RWPE1 (cell line): Measurements from ENCODE around the gene FZD2.
A peak's percentile ranks its signal among the peaks of the same experiment; 100 is the strongest.

Experiments used
- CTCF ChIA-PET: fragments of 350-600 bp; sonication (Branson Sonifier 250); formaldehyde crosslinking; extraction: SDS; loops from one replicate; lab custom pipeline; 2021; lab: Yijun Ruan, JAX
- POLR2A ChIA-PET: fragments of 400-600 bp; formaldehyde crosslinking; extraction: SDS; loops from one replicate; lab custom pipeline; 2020; ENCODE audit warnings: antibody characterized with exemption; ENCODE audit not compliant: low non-redundant PET; lab: Yijun Ruan, JAX
- DNase-seq: peaks from one replicate; pipeline ENCODE4 v3.0.0; 2012; ENCODE audit warnings: low spot score
- H3K27ac ChIP-seq: fragments of 450-650 bp; 2 replicates; pipeline ENCODE4 v1.5.1; 2017
- TF ChIP-seq, protein P1 (sequence below): fragments of 450-650 bp; conservative IDR thresholded peaks from 2 replicates; pipeline ENCODE4 v1.5.1; 2017; ENCODE audit warnings: low read depth, mild to moderate bottlenecking

Gene FZD2

DNA sequence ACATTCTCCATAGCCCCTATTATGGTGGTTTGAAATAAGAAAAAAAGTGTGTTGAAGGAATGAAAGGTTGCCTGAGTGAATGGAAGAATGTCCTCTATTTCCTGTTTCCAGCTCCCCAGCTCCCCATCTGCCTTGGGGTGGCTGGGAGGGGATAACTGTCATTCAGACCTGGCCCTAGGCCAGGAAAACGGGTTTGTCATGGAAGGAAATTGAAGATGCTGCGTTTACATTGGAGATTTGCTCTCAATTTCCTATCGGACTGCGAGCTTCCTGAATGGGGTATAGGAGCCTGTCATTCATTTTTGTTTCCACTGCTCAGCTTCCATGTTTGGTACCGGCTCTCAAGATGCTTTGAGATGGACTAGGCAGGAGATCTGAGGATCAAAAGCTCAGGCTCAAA, 2.2 kb upstream of the FZD2 start:
- no peak for DNase-seq
- TF ChIP-seq, protein P1, sequence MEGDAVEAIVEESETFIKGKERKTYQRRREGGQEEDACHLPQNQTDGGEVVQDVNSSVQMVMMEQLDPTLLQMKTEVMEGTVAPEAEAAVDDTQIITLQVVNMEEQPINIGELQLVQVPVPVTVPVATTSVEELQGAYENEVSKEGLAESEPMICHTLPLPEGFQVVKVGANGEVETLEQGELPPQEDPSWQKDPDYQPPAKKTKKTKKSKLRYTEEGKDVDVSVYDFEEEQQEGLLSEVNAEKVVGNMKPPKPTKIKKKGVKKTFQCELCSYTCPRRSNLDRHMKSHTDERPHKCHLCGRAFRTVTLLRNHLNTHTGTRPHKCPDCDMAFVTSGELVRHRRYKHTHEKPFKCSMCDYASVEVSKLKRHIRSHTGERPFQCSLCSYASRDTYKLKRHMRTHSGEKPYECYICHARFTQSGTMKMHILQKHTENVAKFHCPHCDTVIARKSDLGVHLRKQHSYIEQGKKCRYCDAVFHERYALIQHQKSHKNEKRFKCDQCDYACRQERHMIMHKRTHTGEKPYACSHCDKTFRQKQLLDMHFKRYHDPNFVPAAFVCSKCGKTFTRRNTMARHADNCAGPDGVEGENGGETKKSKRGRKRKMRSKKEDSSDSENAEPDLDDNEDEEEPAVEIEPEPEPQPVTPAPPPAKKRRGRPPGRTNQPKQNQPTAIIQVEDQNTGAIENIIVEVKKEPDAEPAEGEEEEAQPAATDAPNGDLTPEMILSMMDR: no peak
- ChIA-PET CTCF (interaction anchor here (0.7 kb wide), 1 partner anchor 710 kb away, joined by 3 read pairs; no protein-coding TSS in a partner anchor), POLR2A (interaction anchor here (0.6 kb wide), 1 partner anchor 150 kb away, joined by 5 read pairs; no protein-coding TSS in a partner anchor)
- no peak overlapping the region for H3K27ac ChIP-seq

DNA sequence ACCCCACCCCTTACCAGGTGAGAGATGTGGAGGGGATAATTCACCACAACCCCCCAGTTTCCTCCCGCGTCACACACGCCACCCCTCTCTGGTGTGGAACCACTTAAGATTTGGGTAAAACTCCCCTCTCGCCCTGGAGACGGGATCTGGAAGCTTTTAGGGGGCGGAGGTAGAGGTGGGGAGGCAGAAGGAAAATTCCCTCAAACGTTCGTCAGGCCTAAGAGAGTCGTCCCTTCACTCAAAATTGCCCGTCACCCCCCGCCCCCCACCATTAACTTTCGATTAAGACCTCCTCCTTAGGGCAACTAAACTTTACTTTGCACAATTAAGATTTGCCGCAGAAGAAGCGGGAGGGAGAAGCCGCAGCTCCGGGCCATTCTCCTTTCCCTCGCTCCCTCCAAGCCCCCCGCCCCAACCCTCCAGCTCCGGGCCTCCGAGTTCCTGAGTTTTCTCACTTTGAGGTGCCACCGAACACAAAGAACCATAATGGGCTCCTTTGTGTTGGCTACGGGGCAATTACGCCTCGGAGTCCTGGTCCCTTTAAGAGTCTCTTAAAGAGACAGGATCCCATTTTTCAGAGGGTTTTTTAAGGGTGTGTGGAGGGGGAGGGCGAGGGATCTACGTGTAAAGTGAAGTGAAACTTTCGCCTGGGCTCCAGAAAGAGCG, 985 bp upstream of the FZD2 start:
- H3K27ac ChIP-seq: peak overlapping the region; percentile 87
- TF ChIP-seq, protein P1: no peak
- ChIA-PET POLR2A (interaction anchor here (0.5 to 0.7 kb wide), 2 partner anchors 17 to 78 kb away, joined by 3 to 4 read pairs; no protein-coding TSS in a partner anchor), CTCF (interaction anchor here (0.8 kb wide), 1 partner anchor 81 kb away, joined by 4 read pairs; no protein-coding TSS in a partner anchor)
- no peak for DNase-seq

DNA sequence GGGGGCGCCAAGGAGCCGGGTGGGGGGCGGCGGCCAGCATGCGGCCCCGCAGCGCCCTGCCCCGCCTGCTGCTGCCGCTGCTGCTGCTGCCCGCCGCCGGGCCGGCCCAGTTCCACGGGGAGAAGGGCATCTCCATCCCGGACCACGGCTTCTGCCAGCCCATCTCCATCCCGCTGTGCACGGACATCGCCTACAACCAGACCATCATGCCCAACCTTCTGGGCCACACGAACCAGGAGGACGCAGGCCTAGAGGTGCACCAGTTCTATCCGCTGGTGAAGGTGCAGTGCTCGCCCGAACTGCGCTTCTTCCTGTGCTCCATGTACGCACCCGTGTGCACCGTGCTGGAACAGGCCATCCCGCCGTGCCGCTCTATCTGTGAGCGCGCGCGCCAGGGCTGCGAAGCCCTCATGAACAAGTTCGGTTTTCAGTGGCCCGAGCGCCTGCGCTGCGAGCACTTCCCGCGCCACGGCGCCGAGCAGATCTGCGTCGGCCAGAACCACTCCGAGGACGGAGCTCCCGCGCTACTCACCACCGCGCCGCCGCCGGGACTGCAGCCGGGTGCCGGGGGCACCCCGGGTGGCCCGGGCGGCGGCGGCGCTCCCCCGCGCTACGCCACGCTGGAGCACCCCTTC, 484 bp downstream of the FZD2 start:
- CTCF ChIA-PET: interaction anchor here (0.7 kb wide), 1 partner anchor 21 kb away, joined by 3 read pairs; no protein-coding TSS in a partner anchor
- TF ChIP-seq, protein P1: no peak
- POLR2A ChIA-PET: no interaction called here
- H3K27ac ChIP-seq: peak overlapping the region; percentile 87
- DNase-seq: no peak

DNA sequence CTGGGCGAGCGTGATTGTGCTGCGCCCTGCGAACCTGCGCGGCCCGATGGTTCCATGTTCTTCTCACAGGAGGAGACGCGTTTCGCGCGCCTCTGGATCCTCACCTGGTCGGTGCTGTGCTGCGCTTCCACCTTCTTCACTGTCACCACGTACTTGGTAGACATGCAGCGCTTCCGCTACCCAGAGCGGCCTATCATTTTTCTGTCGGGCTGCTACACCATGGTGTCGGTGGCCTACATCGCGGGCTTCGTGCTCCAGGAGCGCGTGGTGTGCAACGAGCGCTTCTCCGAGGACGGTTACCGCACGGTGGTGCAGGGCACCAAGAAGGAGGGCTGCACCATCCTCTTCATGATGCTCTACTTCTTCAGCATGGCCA, 1.0 kb downstream of the FZD2 start:
- TF ChIP-seq, protein P1: no peak
- CTCF ChIA-PET: no interaction called here
- DNase-seq: no peak
- H3K27ac ChIP-seq: peak overlapping the region; percentile 87
- POLR2A ChIA-PET: no interaction called here

DNA sequence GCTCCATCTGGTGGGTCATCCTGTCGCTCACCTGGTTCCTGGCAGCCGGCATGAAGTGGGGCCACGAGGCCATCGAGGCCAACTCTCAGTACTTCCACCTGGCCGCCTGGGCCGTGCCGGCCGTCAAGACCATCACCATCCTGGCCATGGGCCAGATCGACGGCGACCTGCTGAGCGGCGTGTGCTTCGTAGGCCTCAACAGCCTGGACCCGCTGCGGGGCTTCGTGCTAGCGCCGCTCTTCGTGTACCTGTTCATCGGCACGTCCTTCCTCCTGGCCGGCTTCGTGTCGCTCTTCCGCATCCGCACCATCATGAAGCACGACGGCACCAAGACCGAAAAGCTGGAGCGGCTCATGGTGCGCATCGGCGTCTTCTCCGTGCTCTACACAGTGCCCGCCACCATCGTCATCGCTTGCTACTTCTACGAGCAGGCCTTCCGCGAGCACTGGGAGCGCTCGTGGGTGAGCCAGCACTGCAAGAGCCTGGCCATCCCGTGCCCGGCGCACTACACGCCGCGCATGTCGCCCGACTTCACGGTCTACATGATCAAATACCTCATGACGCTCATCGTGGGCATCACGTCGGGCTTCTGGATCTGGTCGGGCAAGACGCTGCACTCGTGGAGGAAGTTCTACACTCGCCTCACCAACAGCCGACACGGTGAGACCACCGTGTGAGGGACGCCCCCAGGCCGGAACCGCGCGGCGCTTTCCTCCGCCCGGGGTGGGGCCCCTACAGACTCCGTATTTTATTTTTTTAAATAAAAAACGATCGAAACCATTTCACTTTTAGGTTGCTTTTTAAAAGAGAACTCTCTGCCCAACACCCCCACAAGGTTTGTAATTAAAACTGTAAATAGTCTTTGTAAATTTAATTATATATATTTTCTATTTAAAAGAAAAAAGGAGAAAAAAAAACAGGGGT, 1.7 kb downstream of the FZD2 start:
- ChIA-PET POLR2A (no interaction called here), CTCF (no interaction called here)
- no peak overlapping the region for H3K27ac ChIP-seq
- TF ChIP-seq, protein P1: no peak
- DNase-seq: no peak
